Measurements from ENCODE around the gene LIPF.

DNA sequence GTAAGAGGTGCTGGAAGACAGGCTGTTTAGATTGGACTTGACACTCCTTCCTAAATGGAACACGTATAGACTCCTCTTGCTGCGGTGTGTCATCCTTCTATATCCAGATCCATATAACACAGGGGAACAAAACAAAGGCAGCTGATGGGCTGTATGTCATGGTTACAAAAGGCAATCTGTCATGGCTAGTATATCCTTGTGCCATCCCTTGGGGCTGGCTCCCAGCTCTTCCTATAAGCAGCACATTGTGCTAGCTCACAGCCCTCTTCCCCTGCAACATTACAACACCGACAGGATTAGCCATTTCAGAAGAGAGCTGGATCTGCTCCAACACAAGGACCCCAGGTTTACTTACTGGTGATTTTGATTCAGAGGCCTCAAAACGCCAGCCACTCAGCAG lies 57.1 kb downstream of the LIPF start:
- no peak for TF ChIP-seq CTCF (conservative IDR thresholded peaks at IDR 0.05)
- no peak for TF ChIP-seq EZH2 (IDR thresholded peaks at IDR 0.05; ENCODE audit: low read depth)

All from PC-9 (cell line).